Measurements from ENCODE around the gene SERBP1.

- TF ChIP-seq RBAK (tag by site-specific recombination; IDR thresholded peaks at IDR 0.05) (no peak), OSR2 (tag by site-specific recombination; IDR thresholded peaks at IDR 0.05) (no peak), ZNF544 (tag by site-specific recombination; IDR thresholded peaks at IDR 0.05) (no peak), TCF7L2 (IDR thresholded peaks at IDR 0.05; ENCODE audit: borderline replicate concordance, low read depth, low read length) (no peak), ZNF19 (tag by site-specific recombination; IDR thresholded peaks at IDR 0.05; ENCODE audit: low read depth) (no peak), ZNF777 (tag by site-specific recombination; IDR thresholded peaks at IDR 0.05; ENCODE audit: borderline replicate concordance) (no peak), CTCF (tag by site-specific recombination; IDR thresholded peaks at IDR 0.05) (no peak), YY1 (tag by site-specific recombination; IDR thresholded peaks at IDR 0.05) (no peak), ZXDB (tag by site-specific recombination; IDR thresholded peaks at IDR 0.05) (no peak)
Measured at GRCh38 chr1:67439277-67440029, 9.3 kb upstream of the SERBP1 start.
